ENCODE results near the gene TTLL10.

GRCh38 chr1:1200876-1201810 is 27.5 kb downstream of the TTLL10 start:
- TF ChIP-seq PBX3 (IDR thresholded peaks at IDR 0.05) (no peak), CBX8 (IDR thresholded peaks at IDR 0.05) (no peak), HOXB13 (CRISPR knock-in tag; IDR thresholded peaks at IDR 0.05; ENCODE audit: low read depth) (no peak), RARB (CRISPR knock-in tag; IDR thresholded peaks at IDR 0.05) (no peak), NR3C1 (IDR thresholded peaks at IDR 0.05) (no peak), CTCF (IDR thresholded peaks at IDR 0.05) (no peak)
